Measurements from ENCODE around the gene SENP1.
A peak's percentile ranks its signal among the peaks of the same experiment; 100 is the strongest.
"Not testable (repeated sequence)": the region's sequence is repeated elsewhere in the genome, so short reads cannot be mapped to it uniquely, and the experiment has no call there.

SENP1 gene

DNA sequence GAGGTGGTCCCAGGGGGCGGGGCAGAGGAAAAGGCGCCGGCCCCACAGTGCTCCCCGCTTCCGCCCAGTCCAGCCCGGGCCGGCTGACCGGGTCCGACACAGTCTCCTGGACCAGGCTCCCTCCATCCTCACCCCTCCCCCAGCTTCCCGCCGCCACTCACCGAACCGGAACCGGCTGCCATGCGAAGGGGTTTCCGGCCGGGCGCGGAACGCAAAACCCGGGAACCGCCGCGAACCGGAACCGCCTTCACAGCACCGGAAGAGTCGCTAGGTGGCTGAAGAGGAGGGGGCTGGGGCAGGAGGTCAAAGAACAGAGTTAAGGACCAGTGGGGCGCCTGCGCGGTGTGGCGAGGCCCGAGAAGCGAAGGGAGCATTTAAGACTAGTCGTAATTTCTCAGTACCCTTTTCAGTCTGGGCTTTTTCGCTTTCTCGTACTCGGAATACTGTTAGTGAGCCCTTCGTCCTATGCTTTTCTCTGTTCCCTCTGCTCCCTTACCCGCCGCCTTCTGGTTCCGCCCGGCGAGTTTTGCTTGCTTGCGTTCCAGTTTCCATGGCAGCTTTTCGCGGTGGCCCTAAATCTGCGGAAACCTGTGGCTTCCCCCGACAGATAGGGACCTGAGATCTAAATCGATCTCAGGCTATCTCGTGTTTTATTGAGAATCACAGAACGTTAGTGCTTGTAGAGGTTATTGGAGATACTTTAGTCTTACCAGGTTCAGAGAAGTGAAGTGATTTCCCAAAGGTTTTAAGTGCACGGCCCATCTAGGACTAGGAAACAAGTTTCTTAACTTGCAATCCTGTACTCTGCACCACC lies at the start of gene SENP1:
TSS of gene SENP1 (minus strand) at position 213 of the 814 bp plus-strand sequence. CDS start 4,607 bp downstream, outside the sequence.
- DNase-seq = peak; percentile 75

DNA sequence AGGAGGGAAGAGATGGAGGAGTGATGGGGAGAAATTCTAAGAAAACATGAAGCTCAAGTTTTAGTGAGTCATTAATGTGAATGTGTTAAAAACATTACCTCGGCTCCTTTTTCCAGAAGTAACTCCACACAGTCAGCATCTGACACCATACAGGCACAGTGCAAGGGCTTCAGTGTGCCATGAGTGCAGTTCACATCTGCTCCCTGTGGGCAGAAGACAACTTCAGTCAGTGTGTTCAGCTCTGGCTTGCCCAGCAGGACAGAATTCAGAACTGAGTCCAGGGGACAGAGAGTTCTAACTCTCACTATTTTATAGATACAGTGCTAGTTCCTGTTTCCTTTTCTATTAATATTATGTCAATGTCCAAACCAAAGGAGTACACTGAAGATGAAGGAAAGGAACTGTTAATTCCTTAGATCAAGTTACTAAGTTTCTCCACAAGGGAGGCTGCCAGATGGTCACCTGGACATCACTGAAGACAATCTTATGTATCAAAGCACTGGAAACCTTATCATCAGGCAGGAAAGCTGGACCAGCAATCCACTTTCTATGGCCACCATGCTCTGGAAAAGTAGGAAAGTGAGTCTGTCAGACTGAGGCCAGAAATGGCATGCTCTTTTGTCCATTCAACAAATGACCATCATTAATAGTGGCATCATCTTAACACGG lies 45.4 kb upstream of the SENP1 start:
- DNase-seq = no peak

DNA sequence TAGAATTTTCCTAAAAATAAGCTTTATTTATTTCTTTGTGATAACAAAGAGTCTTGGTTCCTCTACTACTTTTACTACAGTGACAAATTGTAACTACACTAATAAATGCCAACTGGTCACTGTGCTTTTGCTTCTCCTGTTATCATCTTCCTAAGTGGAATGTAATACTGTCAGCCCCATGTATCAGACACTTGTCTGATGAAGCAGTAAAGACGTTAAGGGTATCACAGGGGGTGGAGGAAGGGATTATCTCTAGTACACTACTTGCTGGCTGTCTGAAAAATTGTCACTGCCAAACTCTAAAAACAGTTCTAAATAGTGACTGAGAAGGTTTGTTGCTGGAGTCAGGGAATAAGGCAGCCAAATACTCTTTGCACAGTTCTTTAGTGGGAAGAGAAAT lies 40.1 kb upstream of the SENP1 start:
- DNase-seq = no peak

DNA sequence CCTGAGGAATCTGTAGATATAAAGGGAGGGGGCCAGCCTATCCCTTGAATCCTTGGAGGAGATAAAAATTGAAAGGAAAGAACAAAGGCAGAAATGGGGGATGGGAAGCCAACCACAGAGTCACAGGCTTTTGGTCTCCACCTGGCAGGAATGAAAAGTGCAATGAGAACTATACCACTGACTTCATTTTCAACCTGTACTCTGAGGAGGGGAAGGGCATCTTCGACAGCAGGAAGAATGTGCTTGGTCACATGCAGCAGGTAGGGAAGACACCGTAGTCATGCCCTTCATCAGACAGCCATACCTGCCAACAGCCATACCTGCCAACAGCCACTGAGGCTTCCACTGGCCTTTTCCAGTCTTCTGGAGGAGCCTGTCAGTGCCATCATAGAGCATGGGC lies 38.0 kb upstream of the SENP1 start:
- no peak for DNase-seq

DNA sequence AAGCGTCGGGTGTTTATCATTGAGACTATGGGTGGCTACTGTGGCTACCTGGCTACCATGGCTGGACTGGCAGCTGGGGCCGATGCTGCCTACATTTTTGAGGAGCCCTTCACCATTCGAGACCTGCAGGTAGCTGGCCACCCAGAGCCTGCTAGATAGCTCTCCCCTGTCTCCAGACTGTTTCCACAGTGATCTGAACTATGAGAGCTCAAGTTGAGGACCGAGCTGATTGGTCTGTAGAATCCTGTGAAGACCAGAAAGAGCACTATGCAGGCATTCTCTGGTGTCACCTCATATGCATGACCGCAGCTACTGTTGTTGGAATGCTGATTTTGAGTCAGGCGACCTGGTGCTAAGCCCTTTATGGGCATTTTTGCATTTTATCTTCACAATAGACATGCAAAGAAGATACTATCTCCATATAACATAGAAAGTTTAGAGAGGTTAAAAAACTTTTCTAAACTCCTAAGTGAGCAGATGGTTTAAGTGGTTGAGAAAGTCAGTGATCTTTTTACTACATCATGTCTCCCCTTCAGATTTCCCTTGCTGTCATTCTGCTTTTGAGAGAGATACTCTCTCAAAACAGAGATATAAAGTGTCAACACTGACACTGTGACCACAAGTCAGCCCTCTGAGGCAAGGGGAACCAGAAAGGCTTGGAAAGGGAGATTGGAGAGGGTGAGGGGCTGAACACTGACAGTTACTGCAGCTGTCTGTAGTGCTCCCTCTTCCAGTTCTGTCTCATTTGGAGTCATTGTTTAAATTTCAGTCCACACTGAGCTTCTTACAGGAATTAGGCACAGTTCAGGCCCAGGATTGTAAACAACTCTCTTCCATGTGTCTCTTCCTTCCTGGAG lies 37.2 kb upstream of the SENP1 start:
- no peak for DNase-seq

DNA sequence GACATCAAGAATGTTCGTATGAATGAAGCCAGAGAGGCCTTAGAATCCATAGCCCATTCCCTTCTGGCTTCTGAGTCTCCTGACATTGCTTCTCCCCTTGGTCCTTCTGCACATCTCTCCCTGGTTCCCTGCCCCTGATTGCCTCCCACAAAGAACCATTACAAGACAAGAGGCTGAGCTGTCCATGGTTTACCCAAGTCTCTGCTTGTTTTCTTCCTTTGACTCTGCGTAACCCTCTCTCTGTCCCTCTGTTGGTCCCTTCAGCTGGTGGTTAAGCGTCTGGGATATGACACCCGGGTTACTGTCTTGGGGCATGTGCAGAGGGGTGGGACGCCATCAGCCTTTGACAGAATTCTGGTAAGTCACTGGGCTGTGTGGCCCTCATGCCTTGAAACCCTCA lies 29.1 kb upstream of the SENP1 start:
- no peak for DNase-seq

DNA sequence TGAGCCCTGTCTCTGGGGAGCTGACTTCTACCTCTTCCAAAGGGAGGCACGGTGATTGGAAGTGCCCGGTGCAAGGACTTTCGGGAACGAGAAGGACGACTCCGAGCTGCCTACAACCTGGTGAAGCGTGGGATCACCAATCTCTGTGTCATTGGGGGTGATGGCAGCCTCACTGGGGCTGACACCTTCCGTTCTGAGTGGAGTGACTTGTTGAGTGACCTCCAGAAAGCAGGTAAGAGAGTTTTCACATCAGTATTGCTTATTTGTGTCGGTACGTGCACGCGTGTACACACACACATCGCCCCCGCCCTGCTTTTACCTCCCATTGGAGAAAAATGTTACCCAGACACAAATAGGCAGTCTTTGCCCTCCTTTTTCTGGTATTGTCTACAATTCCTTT lies 26.9 kb upstream of the SENP1 start:
- DNase-seq = no peak

DNA sequence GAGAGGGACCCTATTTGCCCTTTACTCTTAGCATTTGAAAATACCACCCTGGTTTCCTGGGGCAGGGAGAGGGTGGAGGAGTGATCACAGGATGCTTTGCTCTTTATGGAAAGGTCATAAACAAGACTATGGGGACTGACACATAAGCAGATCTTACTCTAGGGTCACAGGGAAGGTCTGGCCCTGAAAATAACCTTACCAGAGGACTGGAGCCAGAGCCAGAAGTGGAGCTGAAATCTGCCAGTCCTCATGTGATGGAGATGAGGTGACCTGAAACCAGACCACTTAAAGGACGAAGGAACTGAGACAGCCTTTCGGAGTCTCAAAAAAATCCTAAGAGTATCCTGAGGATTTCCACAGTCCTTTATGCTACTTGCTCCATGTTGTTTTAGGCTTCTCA lies 25.6 kb upstream of the SENP1 start:
- no peak for DNase-seq

DNA sequence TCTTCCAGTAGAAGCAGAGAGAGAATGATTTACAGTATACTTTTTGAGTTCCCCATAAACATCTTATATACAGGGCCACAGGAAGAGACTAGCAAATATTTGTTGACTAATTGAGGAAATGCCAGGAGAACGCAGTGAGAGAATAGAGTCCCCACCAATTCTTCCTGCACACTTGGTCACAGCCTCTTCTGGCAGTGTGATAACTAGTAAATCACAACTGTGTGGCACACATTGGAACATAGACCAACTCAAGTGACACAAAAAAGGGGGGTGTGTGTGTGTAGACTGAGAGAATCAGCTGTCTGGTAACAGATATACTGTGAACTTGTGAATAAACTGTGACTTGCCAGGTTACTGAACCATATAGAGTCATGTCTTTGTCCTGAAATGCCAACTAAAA lies 23.5 kb upstream of the SENP1 start:
- DNase-seq = no peak

DNA sequence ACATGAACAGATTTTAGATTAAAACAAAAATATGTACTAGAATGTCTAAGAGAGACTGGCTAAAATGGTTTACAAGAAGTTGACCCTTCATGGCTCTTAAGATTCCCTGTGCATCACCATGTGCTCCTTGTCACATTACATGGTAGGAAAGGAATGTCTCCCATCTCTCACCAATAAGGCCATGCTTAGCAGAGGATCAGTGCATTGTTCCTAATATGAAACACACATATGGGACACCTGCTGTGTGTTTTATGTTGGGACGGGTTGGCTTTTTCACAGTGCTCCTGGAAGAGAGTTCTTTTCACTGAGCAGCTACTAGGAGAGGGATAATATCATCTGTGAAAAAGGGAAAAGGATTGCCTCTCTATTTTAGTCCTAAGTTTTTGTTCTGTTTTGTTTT lies 22.9 kb upstream of the SENP1 start:
- DNase-seq = no peak

DNA sequence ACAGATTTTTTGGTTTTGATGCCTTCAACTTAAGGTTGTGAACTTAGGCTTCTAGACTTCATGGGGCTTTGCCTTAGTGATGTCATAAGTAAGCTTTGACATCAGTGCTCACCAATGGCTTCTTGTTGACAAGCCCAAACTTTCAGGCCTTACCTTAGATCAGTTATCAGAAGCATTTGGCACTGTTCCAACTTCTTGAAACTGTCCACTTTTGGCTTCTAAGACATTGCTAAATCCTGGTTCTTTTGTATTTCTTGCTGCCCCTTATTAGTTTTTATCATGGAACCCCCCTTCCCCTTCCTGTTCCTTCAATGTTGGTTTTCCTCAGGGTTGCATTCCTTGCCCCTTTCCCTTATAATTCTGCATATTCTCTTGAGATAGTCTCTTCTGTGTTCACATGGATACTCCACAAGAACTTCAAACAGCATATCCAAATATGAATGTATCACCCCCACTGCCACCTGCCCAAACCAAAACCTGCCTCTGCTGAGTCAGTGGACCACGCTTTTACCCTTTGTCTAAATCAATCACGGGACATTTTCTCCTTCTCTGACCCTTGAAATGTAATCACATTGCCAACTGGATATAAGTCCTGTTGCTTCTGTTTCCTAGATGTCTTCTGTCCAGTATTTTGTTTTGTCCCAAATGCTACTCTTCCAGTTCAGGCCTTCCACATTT lies 21.2 kb upstream of the SENP1 start:
- DNase-seq = no peak

DNA sequence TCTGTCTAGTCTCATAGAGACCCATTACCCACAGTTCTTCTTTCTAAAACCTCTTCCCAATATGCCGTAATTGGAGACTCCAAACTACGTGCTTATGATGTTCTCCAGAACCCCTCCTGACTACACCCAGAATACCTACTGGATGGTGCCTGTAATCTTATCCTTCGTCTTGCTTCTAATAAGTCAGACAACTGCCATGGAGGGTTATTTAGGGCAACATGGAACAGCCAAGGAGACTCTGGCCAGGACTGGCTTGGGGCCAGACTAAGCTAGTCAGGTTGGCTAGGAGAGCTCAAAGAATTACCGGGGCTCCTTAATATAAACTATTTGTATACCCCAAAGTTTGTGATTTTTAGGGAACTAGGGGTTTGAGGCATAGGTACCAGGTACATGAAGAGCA lies 20.1 kb upstream of the SENP1 start:
- DNase-seq = no peak

DNA sequence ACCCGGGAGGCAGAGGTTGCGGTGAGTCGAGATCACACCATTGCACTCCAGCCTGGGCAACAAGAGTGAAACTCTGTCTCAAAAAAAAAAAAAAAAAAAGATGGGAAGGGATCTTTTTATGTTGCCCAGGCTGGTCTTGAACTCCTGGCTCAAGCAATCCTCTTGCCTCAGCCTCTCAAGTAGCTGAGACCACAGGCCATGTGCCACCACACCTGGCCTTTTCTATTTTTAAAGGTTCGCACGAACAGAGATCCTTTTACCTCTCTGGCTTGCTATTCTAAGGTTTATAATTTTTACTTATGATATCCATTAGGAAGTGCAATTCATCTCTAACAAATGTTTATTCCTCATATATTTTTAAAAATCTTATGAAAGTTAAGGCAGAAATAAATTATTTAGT lies 19.7 kb upstream of the SENP1 start:
- not testable (repeated sequence) for DNase-seq

DNA sequence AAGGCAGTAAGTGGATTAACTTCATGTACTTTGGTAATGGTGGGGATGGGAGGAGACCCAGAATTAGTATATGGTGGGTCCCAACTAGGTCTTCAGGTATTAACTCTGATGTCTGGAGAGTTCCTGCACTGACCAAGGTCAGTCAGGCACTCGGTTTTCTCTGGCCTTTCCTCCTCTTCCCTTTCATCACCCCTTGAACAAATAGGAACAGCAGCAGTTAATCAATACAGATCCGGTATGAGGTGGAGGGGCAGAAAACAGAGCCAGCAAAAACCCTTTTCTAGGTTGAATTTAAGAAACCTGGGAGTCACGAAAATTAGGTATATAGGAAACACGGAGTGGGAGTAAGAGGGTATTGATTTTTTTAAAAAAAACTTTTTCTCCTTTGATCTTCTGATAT lies 17.3 kb upstream of the SENP1 start:
- no peak for DNase-seq

DNA sequence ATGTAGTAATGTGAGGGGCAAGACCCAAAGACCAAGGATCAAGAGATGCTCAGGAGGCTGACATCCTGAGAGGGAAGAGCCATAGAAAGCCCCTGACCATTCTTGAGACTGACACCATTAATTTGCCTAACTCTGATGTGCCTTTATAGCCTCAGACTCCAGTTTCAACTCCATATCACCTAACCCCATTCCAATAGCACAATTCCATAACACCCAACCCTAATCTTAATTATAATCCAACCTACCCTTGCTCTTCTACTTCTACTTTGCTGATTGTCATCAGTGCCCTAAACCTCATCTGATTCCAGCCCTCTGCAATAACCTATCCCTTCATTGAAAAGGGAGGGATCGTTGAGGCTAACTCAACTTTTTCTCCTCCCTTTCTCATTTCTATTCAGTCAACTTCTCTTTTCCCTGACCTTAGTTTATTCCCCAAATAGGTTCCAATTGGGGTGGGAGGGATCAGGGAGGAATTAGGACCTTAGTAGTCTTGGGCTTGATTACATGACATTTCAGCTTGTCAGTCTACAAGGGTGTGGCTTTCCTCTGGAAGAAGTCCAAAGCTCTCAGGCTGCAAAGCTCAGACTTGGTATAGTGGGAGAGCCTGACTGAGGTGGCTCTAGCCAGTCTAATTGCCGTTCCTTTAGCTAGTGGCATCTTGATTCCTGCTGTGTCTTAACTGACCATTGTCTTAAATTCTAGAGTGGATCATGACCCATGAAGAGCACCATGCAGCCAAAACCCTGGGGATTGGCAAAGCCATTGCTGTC lies 16.4 kb upstream of the SENP1 start:
- DNase-seq = no peak

DNA sequence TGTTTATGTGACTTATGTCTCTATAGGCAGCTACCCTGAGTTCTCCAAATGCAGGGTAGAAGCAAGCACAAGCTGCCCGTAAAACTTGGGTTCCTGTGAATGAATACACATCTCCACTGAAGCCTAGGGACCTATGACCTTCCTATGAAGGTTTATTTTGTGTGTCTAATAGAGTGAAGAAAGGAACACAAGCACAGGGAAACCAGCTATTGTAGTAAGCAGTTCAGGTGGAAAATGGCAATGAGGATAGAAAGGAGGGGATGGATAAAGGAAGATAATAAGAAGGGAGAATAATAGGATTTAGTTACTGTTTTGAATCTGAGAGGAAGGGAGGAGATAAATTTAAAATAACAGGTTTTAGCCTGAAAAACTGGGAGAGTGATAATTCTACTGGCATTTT lies 15.6 kb upstream of the SENP1 start:
- DNase-seq = no peak

DNA sequence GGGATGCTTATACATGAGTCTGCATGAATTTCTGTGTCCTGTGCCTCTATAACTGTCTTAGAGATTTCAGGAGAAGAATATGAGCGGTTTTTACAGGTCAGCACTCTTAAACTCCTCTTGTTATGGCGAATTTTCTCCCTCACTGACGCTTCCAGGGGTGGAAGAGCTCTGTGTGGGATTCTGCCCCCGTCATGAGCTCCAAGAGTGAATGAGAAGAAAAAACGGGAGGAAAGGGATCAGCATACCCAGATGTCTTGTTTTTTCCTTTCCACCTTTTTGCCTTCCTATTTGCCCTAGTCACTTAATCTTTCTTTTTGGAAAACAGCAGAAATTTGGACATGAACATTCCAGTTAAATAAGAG lies 13.9 kb upstream of the SENP1 start:
- DNase-seq = no peak

DNA sequence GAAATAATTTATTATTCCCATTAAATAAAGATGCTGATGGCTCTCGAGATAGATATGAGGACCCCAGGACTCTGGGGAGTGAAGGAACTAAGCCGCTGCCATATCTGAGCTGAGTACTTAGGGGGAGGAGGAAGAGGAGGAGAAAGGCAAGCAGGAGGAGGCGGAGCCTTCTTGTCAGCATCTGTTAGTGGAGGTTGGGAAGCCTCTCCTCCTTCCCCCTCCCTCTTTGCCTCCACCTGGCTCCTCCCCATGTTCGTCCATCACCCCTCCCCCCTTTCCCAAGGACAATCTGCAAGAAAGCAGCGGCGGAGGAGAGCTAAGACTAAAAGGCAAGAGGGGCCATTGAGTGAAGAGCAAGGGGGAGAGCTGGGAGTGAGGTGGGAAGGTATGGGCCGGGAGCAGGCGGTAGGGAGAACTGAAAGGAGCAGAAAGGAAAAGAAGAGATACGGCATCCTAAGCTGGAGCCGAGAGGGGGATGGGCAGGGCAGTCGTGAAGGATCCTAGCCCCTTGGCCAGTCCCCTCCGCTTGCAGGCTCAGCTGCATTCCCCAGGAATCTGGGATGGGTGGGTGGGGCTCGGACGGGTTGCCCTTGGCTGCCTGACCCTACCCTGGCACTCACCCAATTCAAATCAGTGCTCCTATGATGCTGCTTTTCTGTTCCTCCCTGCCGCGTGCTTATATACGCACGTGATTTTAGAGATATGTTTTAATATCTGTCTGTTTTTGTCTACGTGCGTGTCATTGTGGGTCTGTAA lies 13.4 kb upstream of the SENP1 start, which contains the start of gene PFKM:
TSS of gene PFKM (plus strand) at position 287 of the 756 bp plus-strand sequence. CDS start 3,411 bp downstream, outside the sequence.
- DNase-seq = peak; percentile 71

DNA sequence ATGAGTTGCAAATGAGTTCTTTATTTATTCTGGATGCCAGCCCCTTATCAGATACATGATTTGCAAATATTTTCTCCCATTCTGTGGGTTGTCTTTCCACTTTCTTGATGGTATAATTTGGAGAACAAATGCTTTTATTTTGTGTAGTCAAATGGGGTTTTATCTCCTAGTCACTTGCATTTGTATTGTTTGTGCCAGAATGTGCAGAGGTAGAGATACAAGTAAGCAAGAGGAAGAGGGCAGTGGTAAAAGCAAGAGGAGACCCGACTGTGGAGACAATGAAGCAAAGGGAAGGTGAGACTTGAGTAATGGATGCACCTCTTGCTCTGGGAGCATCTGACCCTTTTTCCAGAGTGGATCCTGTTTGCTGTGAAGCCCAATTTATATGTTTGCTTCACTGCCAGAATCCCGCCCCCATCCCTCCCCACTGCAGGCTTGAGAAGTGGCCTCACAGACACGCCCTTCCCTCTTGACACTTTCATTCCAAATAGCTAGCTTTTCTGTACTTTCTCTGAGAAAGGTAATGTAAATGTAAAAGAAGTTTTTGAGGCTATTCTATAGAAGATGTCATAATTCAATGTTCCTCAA lies 12.5 kb upstream of the SENP1 start:
- peak; percentile 22 for DNase-seq

DNA sequence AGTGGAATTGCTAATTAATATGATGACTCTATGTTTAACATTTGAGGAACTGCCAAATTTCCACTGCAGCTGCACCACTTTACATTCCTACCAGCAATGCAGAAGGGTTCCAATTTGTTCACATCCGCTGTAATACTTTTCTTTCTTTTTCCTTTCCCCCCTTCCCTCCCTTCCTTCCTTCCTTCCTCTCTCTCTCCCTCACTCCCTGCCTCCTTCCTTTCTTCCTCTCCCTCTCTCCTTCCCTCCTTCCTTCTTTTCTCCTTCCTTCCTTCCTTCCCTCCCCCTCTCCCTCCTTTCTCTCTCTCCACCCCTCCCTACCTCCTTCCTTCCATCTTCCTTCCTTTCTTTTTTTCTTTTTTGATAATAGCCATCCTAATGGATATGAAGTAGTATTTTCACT lies 10.1 kb upstream of the SENP1 start:
- no peak for DNase-seq

DNA sequence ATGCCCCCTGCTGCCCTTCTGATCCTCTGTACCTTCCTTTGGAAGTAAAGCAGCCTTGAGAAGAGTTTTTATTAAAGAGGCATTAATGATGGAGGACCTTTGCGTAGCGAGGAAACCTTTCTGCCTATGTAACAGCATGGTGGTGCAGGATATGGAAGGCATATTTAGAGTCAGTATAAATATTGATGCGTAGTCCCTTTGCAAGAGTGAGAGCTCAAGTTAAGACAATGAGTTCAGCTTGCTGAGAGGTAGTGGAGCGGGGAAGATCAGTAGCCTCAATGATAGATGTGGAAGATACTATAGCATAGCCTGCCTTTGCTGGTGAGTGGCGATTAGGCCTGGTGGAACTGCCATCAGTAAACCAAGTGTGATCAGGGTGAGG lies 5.4 kb upstream of the SENP1 start:
- not testable (repeated sequence) for DNase-seq
